Suprapubic skin (tissue), 4 donors: ENCODE data around the gene TMEM150C.

Source experiments
- EP300 ChIP-seq: sonication (generic); formaldehyde crosslinking; IDR thresholded peaks from one replicate; pipeline ENCODE4 v1.6.1; 2017; ENCODE audit warnings: antibody characterized with exemption
- POLR2A ChIP-seq, 2 donors: fragments of 450-650 bp; IDR thresholded peaks; one replicate each; pipeline ENCODE4 v1.6.1; 2017; ENCODE audit warnings: antibody characterized with exemption in 2 of 2, mild to moderate bottlenecking in 2 of 2, moderate library complexity in 2 of 2
- POLR2AphosphoS5 ChIP-seq, 3 donors: sonication (generic); formaldehyde crosslinking; IDR thresholded peaks; one replicate each; pipeline ENCODE4 v1.6.1; 2017; ENCODE audit warnings: antibody characterized with exemption in 3 of 3
- TF ChIP-seq, protein P1 (sequence below), 2 donors: fragments of 200-600 bp in 1 of 2; fragments of 450-650 bp in 1 of 2; sonication (generic) in 1 of 2; IDR thresholded peaks; one replicate each; pipeline ENCODE4 v1.5.1; 2016 to 2019; ENCODE audit warnings: antibody characterized with exemption in 2 of 2, mild to moderate bottlenecking in 1 of 2, moderate library complexity in 1 of 2

DNA sequence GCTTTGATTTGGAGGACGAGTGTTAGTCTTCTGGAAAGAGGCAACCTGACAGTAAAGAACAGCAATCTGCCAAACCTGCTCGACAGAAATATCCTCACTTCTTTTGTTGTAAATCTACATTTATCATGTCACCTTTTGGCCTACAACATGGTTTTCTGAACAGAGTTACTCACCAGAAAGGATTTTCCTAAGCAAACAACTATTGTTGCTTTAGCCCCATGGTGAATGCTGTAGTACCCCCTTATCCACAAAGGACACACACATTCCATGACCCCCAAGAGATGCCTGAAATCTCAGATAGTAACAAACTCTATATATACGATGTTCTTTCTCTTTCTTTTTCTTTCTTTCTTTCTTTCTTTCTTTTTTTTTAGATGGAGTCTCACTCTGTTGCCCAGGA lies 42.7 kb downstream of the TMEM150C start:
- TF ChIP-seq, protein P1, sequence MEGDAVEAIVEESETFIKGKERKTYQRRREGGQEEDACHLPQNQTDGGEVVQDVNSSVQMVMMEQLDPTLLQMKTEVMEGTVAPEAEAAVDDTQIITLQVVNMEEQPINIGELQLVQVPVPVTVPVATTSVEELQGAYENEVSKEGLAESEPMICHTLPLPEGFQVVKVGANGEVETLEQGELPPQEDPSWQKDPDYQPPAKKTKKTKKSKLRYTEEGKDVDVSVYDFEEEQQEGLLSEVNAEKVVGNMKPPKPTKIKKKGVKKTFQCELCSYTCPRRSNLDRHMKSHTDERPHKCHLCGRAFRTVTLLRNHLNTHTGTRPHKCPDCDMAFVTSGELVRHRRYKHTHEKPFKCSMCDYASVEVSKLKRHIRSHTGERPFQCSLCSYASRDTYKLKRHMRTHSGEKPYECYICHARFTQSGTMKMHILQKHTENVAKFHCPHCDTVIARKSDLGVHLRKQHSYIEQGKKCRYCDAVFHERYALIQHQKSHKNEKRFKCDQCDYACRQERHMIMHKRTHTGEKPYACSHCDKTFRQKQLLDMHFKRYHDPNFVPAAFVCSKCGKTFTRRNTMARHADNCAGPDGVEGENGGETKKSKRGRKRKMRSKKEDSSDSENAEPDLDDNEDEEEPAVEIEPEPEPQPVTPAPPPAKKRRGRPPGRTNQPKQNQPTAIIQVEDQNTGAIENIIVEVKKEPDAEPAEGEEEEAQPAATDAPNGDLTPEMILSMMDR (IDR thresholded peaks at IDR 0.05): no peak
- TF ChIP-seq EP300 (no peak), POLR2A (IDR thresholded peaks at IDR 0.05) (no peak), POLR2AphosphoS5 (IDR thresholded peaks at IDR 0.05) (no peak)
